Ishikawa (cell line): Measurements from ENCODE around the gene METTL1.

ENCODE experiments used
- CEBPB ChIP-seq: IDR thresholded peaks from 2 replicates; pipeline ENCODE4 v1.6.1; 2012
- CREB1 ChIP-seq: IDR thresholded peaks from 2 replicates; pipeline ENCODE4 v1.6.1; 2012; ENCODE audit warnings: low read depth
- EGR1 ChIP-seq: IDR thresholded peaks from 2 replicates; pipeline ENCODE4 v1.6.1; 2012
- EP300 ChIP-seq: IDR thresholded peaks from 2 replicates; pipeline ENCODE4 v1.6.1; 2012; ENCODE audit warnings: borderline replicate concordance
- TAF1 ChIP-seq: IDR thresholded peaks from 2 replicates; pipeline ENCODE4 v1.6.1; 2012; ENCODE audit warnings: low read depth, mild to moderate bottlenecking

- TF ChIP-seq EP300 (no peak), TAF1 (no peak), CEBPB (no peak), EGR1 (no peak), CREB1 (no peak)
Measured at GRCh38 chr12:57796996-57797395, 25.1 kb upstream of the METTL1 start.
